Stimulated activated CD4-positive, alpha-beta T cell treated with anti-CD3 and anti-CD28 coated beads, Interleukin-1b, Interleukin-23, amount 100 ng/mL, for 48 hours (primary cell): ENCODE measurements around the gene PRPF38B.

Experiments
- DNase-seq: peaks from one replicate; pipeline ENCODE4 v3.0.0-alpha.2; 2020

The PRPF38B gene

DNA sequence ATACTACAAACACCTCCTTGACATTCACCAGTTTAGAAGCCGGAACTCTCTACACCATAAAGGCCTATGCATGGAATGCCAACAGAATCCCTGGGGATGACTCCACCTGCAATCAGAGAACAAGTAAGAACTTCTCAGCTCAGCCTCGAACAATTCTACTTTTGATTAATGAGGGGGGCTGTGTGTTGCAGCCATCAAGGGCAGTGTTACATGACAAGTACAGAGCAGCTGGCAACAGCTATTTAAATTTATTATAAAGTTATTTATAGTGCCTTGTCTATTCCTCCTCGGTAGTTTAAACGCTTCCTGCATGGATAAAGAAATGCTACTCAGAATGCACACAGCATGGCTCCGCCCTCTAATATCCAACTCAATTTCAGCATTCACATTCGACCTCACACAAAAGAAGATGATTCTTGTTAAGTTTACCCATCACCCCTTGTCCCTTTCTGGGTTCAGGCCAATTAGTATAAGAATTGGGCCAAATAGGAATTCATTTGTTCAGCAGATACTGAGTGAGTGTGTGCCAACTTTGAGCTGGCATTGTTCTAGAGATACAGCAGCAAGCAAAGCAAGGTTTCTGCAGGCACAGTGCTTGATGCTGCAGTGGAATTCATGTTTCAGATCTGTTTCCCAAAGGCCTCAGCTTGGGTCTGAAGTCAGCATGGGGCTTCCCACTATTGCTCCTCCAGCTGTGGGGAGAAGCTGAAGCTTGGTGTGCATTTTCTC, 27.0 kb downstream of the PRPF38B start:
- no peak for DNase-seq

DNA sequence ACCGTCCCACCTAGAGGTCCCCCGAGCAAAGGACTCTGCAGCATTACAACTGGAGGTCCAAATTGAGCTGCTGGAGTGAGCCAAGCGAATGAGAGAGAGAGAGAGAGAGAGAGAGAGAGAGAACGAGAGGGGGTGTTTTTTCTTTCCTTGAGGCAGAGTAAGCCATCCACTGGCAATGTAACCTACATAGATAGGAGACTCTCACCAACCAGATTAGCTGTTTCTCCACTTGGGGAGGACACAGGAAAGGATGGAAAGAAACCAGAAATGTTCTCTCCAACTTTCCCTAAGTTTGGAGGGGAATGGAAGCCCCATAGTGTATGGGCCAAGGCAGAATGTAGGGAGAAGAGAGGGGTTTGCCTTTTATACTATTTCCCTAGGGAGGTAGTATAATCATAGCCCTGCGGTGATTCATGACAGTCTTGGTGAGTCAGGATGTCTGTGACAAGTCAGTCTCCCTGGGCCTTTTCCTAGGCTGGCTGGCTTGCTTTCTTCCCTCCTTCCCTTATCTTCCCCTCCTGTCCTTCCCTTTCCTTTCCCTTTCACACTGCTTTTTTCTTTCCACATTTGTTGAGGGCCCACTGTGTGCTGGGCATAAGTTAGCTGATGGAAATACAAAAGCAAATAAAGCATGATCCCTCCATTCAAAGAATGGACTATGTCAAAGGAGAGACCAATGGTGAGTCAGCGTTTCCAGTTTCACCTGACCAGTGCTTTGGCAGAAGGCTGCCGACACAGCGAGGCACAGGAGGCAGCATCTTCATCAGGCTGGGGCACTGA, 27.7 kb downstream of the PRPF38B start:
- DNase-seq, result no peak

DNA sequence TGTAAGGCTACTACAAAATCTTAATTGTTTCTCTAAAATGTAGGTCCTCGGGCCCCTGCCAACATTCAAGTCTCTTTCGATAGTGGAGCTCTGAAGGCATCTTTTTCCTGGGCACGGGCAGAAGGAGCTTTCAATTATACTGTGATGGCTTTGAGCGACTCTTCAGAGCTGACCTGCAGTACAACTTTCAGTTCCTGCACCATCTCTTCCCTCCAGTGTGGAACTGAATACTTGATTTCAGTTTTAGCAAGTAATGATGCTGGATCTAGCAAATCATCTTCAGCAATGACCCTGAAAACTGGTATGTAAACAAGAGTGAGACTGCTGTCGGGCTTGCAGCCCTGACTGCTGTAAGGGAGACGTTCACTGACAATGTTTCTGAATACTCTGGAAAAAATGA, 30.2 kb downstream of the PRPF38B start:
- no peak for DNase-seq

DNA sequence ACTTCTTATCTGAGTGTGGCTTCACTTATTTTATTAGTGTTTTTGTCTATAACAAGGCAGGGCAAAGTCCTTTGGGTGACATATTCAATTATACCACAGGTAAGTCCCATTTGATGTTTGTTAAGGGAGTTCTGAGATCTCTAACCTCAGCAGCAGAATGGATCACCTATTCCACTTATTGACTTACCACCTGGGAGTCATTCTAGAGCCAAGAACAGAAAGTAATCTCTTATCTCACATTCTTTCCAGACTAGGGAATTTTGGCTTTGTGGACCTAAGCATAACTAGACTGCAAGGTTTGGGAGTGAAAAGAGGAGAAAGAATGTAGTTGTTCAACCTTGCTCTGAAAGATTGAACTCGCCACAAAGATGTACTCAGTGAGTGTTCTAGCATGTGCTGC, 33.8 kb downstream of the PRPF38B start:
- DNase-seq, result no peak

DNA sequence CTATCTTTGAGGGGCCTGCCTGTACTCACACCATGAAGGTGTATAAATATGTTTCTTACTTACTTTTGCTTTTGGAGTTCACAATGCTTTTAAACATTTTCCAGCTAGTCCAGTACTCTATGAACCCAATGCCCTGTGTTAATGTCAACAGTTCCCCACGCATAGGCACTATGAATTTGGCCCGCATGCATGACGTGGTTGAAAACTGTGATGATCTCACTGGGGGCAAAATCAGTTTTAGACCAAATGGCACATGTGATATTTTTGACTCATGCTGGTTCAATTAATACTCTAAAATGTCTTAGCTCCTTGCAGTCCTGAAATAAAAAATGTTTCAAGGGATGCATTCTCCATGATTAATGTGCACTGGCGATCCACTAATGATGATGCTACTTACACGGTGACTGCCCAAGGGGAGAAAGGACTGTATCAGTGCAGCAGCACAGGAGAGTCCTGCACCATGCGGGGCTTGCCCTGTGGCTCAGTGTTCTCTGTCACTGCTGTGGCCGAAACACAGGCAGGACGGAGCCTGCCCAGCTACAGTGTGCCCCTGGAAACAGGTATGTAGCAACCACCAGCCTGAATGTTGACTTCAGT, 36.3 kb downstream of the PRPF38B start:
- DNase-seq, result no peak

DNA sequence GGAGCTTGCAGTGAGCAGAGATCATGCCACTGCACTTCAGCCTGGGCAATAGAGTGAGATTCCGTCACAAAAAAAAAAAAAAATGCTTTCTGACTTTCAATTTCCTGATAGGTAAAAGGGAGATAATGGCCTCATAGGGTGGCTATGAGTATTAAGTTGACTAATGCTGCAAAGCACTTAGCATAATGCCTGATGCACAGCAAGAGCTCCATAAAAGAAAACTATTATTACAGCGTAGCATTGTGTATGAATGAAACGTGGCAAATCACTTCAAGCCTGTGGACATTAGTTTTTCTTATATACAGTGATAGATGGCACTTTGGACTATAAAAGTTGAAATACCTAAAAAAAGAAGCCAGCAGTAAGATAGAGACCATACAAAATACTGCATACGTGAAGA, 37.4 kb downstream of the PRPF38B start:
- DNase-seq, result no peak

DNA sequence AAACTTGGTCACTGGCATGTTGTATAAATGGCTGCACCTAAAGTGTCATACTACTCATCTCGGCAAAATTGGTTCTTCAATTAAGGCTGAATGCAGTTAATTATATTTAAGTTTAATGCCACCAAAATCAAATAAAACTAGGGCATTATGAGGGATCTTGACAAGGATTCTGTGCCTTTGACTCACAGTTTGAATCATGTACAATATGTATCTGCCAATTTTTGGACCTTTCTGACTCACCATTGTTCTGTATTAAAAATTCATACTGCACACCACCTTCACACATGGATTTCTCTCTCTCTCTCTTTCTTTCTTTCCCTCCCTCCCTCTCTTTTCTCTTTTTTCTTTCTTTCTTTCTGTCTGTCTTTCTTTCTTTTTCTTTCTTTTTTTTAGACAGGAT, 40.3 kb downstream of the PRPF38B start:
- DNase-seq, result no peak

DNA sequence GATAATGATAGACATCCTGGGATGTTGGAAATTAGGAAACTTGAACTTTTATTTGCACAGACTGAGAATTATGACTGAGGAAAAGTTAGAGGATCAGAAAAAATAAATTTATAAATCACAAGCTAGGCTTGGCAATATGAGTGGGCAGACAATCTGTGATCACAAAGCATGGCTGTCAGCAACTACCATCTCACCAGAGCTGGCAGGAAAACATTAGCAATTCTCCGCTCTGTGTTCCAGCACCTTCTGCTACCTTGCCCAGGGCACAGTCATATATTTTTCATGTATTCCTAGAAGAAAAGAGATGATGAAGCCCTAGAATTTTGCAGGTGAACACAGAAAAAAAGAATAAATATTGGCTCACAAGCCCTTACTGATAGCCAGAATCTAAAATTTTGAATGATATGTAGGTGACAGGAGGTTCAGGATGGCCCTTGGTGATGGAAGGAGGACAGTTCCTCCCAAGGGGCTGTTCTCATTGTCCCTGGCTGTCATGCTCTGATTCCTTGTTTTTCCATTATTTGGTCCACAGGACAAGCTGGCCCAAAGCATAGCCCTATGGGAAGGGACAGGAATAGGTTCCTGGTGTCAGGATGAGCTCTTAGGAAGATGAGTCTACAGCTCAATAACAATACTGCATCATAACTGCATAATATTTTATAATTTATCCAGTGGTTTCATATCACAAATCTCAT, 42.2 kb downstream of the PRPF38B start:
- no peak for DNase-seq

DNA sequence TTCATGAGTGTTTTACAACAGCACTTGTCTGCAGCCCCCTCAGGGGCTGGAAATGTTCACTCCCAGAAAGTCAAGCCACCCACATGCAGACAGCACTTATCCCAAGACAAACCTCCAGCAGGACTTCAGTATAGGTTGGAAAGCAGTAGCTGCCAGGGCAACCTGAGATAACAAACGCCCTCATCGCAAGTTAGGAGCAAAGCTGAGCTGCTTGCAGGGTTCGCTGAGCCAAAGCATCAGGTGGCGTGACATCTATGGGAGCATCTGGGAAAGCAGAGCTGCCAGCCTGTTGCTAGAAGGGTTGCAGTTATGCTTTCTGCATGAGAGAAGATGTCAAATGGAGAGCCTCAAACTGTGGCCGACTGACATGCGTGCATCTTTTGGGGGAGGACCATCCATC, 50.1 kb downstream of the PRPF38B start:
- no peak for DNase-seq

DNA sequence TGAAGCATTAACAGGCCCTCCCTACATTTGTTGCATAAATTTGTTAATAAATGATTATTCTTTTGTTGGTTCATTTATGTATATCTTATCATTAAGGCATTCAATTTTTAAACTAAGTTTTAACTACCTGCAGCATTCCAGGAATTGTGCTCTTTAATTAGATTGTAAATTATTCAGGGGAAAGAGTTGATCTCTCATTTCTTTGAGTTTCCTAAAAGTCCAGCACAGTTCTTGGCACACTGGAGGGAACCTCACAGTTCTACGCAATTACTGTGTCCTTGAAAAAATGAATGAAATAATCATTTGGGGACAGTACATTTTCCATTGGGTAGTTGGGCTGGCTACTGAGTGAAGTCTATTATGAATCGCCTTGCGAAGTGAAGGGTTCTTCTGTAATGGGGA, 53.9 kb downstream of the PRPF38B start:
- no peak for DNase-seq

DNA sequence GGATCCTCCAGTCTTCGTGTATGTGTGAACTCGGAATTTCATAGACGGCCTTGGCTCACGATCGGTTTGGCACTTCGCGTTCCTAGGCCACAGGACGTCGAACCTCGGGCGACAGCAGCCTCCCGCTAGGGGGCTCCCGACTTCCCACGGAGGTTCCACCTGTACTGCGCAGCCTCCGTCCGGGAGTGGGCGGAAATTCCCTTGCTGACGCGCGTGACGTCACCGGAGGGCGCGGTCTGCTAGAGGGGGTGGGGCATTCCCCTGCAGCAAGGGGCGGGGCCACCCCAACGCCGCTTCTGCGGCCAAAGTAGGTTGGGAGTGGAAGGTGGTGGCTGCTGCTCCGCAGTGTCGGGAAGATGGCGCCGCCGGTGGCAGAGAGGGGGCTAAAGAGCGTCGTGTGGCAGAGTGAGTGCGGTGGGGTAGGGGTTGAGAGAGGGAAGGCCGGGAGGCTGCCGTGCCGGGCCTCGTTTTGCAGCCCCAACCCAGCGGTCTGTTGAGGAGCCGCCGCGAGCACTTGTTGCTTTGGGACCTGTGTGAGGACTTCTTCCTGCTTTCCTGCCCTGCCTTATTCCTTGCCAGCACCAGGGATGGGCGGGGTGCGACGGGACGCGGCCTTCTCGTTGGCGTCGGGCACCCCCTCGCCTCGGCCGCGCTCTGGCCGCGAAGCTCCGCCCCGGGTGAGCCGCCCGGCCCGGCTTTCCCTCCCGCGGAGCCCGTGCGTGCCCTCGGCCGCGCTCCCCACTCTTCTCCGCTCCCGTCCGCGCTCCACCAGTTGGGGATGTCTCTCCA, 54.5 kb downstream of the PRPF38B start, which contains the start of gene STXBP3:
Gene STXBP3 (plus strand): TSS at position 293 of the 789 bp plus-strand sequence. CDS start 64 bp downstream, at position 357.
- peak; percentile 100 for DNase-seq

DNA sequence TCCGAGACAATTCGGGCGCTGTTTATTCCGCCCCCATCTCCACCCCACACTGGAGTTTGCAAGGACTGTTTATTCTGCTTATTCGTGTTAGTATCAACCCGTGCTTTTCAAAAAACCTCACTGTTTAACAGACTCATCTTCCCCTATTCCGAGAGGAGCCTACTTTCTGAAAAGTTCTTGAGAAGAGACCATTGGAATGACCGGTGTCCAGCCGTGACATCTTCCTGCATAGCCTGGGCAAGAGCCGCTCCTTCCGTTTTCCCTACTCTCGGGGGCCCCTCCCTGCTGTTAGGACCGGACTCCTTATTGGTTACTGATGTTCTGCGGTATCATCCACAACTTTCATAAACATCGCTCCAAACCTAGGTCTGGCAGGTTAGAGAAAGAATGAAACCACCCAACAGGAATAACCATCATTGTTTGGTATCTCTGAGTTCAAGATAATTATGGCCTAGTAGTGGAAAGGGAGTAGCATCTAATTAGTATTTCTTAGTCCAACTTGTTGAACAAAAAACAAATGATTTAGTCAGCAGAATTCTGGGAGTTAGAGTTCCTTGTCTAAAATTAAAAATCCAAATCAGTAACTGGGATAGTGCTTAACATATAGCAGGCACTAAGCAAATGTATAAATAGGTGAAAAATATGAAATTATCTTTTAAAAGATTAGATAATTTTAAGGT, 55.2 kb downstream of the PRPF38B start:
- DNase-seq, result peak; percentile 38

DNA sequence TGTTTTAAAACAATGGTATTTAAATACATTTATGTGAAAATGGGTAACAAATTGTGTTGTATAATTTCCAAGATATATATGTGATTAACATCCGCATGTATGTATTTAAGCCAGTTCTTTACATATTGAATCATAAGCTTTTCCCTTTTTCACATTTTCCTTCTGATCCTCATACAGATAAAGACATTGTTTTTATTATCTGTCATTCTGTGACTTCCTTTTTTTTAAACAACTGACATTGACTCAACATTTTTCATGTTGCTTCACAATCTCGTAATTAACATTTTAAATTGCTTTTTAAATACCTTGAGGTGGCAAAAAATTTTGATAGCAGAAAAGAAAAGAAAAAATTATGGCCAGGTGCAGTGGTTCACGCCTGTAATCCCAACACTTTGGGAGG, 55.8 kb downstream of the PRPF38B start:
- no peak for DNase-seq

DNA sequence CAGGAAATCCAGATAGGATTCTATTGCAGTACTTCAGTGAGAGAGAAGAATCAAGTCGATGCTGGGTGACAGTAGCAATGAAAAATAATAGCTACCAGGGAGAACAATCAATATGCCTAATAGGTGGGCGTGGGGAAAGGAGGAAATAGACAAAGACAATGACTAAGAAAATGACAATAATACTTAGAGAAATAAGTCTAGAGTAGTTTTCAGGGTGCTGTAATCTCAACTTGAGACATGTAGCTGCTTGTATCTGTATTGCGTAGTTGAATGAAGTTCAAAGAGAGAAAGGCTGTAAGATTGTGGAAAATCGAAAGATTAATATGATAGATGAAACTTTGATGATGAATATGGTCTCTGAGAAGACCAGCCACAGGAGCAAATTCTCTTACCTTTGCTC, 57.0 kb downstream of the PRPF38B start:
- DNase-seq, result no peak

DNA sequence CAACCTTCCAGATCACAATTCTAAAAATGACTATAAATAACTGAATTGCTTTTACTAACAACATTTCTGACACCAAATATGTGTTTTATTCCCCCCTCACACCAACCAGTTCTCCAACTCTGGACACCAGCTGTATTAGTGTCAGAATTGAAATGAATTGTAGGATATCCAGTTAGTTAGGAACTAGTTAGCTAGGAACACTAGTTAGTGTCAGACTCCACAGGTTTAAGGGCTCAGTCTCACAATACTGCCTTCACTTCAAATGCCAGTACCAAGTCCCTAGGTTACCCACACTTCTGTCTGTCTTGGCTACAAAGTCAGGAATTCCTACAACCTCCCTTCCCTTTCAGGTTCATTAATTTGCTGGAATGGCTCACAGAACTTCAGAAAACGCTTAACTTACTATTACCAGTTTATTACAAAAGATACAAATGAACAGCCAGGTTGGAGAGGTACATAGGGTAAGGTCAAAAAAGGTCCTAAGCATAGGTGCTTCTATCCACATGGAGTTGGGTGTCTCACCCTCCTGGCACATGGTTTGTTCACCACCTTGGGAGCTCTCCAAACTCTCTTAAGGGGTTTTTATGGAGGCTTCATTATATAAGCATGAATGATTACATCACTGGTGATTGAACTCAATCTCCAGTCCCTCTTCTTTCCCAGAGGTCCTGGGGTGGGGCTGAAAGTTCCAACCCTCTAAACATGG, 58.5 kb downstream of the PRPF38B start:
- no peak for DNase-seq
